A172 (cell line): ENCODE data around the gene SYPL2. TPM values are rescaled to one million over a fixed set of nuclear protein-coding genes. Genes with fewer than 3 reads are reported as not detected.
A peak's percentile ranks its signal among the peaks of the same experiment; 100 is the strongest.

ENCODE experiments used
- DNase-seq: peaks from one replicate; pipeline ENCODE4 v3.0.0-alpha.2; 2015; ENCODE audit warnings: low spot score
- total RNA-seq: library from RNA; depleted of rRNA; stranded (reverse); fragments of >200 nt; shearing (Covaris generic); gene quantifications from 2 replicates; pipeline ENCODE4 v1.2.3, GENCODE V29; 2014; rRNA removed

Gene SYPL2
- 0.24 TPM in 1 of 2 replicates, not detected in the other for total RNA-seq

GRCh38 chr1:109466452-109467300 lies at the start of gene SYPL2:
Gene SYPL2, plus strand, starts transcription at chr1:109466546. Its CDS starts 298 bp downstream, at chr1:109466844.
- DNase-seq = no peak

GRCh38 chr1:109423498-109423897 lies 42.8 kb upstream of the SYPL2 start:
- no peak for DNase-seq

- DNase-seq = peak; percentile 32
Observed at GRCh38 chr1:109425391-109426280, 40.7 kb upstream of the SYPL2 start.

GRCh38 chr1:109426281-109427170 lies 39.8 kb upstream of the SYPL2 start, which contains the start of gene PSMA5:
Gene PSMA5, minus strand, starts transcription at chr1:109426448. Its CDS starts 118 bp downstream, at chr1:109426330.
- DNase-seq = peak; percentile 99

- DNase-seq = no peak
Observed at GRCh38 chr1:109427171-109427467, 39.2 kb upstream of the SYPL2 start.

- DNase-seq = no peak
Observed at GRCh38 chr1:109432336-109432735, 34.0 kb upstream of the SYPL2 start.

- DNase-seq = peak; percentile 5
Observed at GRCh38 chr1:109433322-109433721, 33.0 kb upstream of the SYPL2 start.

GRCh38 chr1:109434484-109434883 lies 31.9 kb upstream of the SYPL2 start:
- DNase-seq = no peak

- DNase-seq = peak; percentile 81
Observed at GRCh38 chr1:109438798-109439297, 27.5 kb upstream of the SYPL2 start.

GRCh38 chr1:109441069-109441468 lies 25.3 kb upstream of the SYPL2 start:
- no peak for DNase-seq

- DNase-seq = no peak
Observed at GRCh38 chr1:109443476-109443875, 22.9 kb upstream of the SYPL2 start.

GRCh38 chr1:109444346-109444745 lies 22.0 kb upstream of the SYPL2 start:
- DNase-seq = no peak

GRCh38 chr1:109445949-109446695 lies 20.2 kb upstream of the SYPL2 start:
- peak; percentile 7 for DNase-seq

GRCh38 chr1:109447524-109447923 lies 18.8 kb upstream of the SYPL2 start:
- no peak for DNase-seq

- no peak for DNase-seq
Observed at GRCh38 chr1:109454497-109455133, 11.7 kb upstream of the SYPL2 start.

- DNase-seq = no peak
Observed at GRCh38 chr1:109457819-109458218, 8.5 kb upstream of the SYPL2 start.

- no peak for DNase-seq
Observed at GRCh38 chr1:109466125-109466451, 258 bp upstream of the SYPL2 start.

- DNase-seq = no peak
Observed at GRCh38 chr1:109467301-109467777, 993 bp downstream of the SYPL2 start.

GRCh38 chr1:109468061-109468460 lies 1.7 kb downstream of the SYPL2 start:
- no peak for DNase-seq

GRCh38 chr1:109468903-109469302 lies 2.6 kb downstream of the SYPL2 start:
- no peak for DNase-seq
